OCI-LY3 (cell line): ENCODE measurements around the gene NCR2.

Experiments used
- EZH2phosphoT487 ChIP-seq: fragments of 200-600 bp; shearing (Covaris generic); IDR thresholded peaks from 2 replicates; pipeline ENCODE4 v1.6.1; 2018; ENCODE audit warnings: antibody characterized with exemption, mixed run types, low read depth
- TF ChIP-seq, protein P1 (sequence below): fragments of 200-600, 300-600 bp; sonication (generic); IDR thresholded peaks from 2 replicates; pipeline ENCODE4 v1.5.1; 2014; ENCODE audit warnings: antibody characterized with exemption, low read length, low read depth

DNA sequence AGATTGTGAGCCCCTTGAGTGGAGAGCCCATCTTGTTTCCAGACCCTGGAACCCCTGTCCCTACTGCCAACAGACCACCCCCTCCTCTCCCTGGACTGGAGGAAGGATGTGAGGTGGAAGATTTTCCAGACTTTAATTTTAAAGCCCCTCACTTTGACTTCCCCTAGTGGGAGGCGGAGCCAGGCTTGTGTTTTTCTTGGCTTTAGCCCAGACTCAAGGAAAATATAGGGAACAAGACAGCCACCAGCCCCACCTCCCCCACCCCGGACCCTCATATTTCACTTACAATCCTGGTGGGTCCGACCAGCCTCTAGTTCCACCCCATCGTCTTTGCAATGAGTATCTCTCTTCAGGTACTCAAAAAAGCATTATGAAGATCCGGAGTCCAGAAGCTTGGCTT is 40.8 kb downstream of the NCR2 start:
- TF ChIP-seq, protein P1, sequence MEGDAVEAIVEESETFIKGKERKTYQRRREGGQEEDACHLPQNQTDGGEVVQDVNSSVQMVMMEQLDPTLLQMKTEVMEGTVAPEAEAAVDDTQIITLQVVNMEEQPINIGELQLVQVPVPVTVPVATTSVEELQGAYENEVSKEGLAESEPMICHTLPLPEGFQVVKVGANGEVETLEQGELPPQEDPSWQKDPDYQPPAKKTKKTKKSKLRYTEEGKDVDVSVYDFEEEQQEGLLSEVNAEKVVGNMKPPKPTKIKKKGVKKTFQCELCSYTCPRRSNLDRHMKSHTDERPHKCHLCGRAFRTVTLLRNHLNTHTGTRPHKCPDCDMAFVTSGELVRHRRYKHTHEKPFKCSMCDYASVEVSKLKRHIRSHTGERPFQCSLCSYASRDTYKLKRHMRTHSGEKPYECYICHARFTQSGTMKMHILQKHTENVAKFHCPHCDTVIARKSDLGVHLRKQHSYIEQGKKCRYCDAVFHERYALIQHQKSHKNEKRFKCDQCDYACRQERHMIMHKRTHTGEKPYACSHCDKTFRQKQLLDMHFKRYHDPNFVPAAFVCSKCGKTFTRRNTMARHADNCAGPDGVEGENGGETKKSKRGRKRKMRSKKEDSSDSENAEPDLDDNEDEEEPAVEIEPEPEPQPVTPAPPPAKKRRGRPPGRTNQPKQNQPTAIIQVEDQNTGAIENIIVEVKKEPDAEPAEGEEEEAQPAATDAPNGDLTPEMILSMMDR = no peak
- TF ChIP-seq EZH2phosphoT487 = no peak
